GM12874 (cell line): ENCODE measurements around the gene ANKMY2.

Experiments
- CTCF ChIP-seq: IDR thresholded peaks from 2 replicates; pipeline ENCODE4 v1.5.1; 2011; ENCODE audit warnings: low read depth, mild to moderate bottlenecking, control low read depth, low read length, moderate library complexity; ENCODE audit not compliant: insufficient read depth

ANKMY2 gene

GRCh38 chr7:16609842-16610450 lies 35.6 kb downstream of the ANKMY2 start:
- TF ChIP-seq CTCF, result no peak

DNA sequence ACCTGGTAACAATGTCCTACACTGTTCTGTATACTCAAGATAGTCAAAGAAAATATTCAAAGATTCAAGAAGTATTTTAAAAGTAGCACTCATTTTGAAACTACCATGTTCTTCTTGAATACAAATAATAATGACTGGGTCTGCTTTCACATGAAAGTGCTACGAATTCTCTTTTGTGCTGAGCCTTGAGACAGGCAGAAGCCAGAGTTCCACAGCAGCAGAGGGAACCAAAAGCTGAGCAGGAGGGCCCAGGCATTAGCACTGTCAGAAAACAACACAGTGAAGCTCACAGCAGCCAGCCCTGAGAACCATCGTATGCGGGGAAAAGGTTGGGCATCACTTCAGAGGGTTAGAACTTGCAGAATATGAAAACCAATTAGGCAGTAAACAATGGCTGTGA lies 38.9 kb downstream of the ANKMY2 start:
- no peak for TF ChIP-seq CTCF

- TF ChIP-seq CTCF, result no peak
Measured at GRCh38 chr7:16604054-16604453, 41.5 kb downstream of the ANKMY2 start.

DNA sequence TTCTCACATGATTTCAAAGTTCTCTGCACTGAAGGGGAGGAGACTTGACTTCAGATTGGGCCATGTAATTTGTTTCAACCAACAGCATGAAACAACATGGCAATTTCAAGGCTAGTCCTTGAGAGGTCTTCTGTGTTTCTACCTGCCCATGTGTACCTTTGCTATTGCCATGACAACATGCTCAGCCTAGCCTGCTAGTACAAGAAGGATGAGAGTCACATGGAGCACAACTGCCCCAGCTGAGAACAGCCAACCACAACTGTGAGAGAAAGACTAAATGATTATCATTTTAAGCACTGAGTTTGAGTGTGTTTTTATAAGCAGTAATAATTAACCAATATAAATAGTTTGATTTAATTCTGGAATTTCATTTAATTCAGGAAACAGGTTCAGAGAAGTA lies 41.9 kb downstream of the ANKMY2 start:
- no peak for TF ChIP-seq CTCF

- no peak for TF ChIP-seq CTCF
Measured at GRCh38 chr7:16599860-16600259, 45.7 kb downstream of the ANKMY2 start.

GRCh38 chr7:16598015-16598414 lies 47.5 kb downstream of the ANKMY2 start:
- no peak for TF ChIP-seq CTCF

- no peak for TF ChIP-seq CTCF
Measured at GRCh38 chr7:16594676-16595075, 50.9 kb downstream of the ANKMY2 start.
